ENCODE data around the gene PITPNM1.

PITPNM1 gene

GRCh38 chr11:67502328-67502979 is 2.7 kb downstream of the PITPNM1 start:
- DNase-seq, result no peak

GRCh38 chr11:67501854-67502253 is 3.3 kb downstream of the PITPNM1 start:
- no peak for DNase-seq

GRCh38 chr11:67500831-67501715 is 4.1 kb downstream of the PITPNM1 start:
- DNase-seq, result no peak

GRCh38 chr11:67500484-67500821 is 4.7 kb downstream of the PITPNM1 start:
- no peak for DNase-seq

GRCh38 chr11:67499808-67500483 is 5.2 kb downstream of the PITPNM1 start:
- no peak for DNase-seq

GRCh38 chr11:67498544-67498972 is 6.6 kb downstream of the PITPNM1 start:
- DNase-seq, result no peak

GRCh38 chr11:67497656-67498291 is 7.4 kb downstream of the PITPNM1 start:
- no peak for DNase-seq

- no peak for DNase-seq
Observed at GRCh38 chr11:67496113-67496512, 9.1 kb downstream of the PITPNM1 start.

GRCh38 chr11:67495234-67496005 is 9.7 kb downstream of the PITPNM1 start:
- DNase-seq, result no peak

GRCh38 chr11:67494371-67495233 is 10.6 kb downstream of the PITPNM1 start:
- no peak for DNase-seq

- DNase-seq, result no peak
Observed at GRCh38 chr11:67493548-67494370, 11.4 kb downstream of the PITPNM1 start.

GRCh38 chr11:67492801-67493547 is 12.2 kb downstream of the PITPNM1 start:
- DNase-seq, result no peak

- no peak for DNase-seq
Observed at GRCh38 chr11:67492069-67492727, 13.0 kb downstream of the PITPNM1 start.

GRCh38 chr11:67491276-67492068 is 13.7 kb downstream of the PITPNM1 start:
- DNase-seq, result no peak

GRCh38 chr11:67490727-67491065 is 14.5 kb downstream of the PITPNM1 start:
- DNase-seq, result no peak

- no peak for DNase-seq
Observed at GRCh38 chr11:67489885-67490726, 15.1 kb downstream of the PITPNM1 start.

- DNase-seq, result no peak
Observed at GRCh38 chr11:67489203-67489884, 15.8 kb downstream of the PITPNM1 start.

Measured in KG1 (cell line).